AG10803 (cell line): ENCODE results near the gene LY6G6D.

Experiments used
- DNase-seq: peaks from one replicate; pipeline ENCODE4 v3.0.0; 2010; ENCODE audit warnings: low read depth
- H3K4me3 ChIP-seq: 2 replicates; pipeline ENCODE4 v1.5.1; 2011; ENCODE audit warnings: mild to moderate bottlenecking, low read length, control low read depth
- TF ChIP-seq, protein P1 (sequence below): conservative IDR thresholded peaks from 2 replicates; pipeline ENCODE4 v1.5.1; 2011; ENCODE audit warnings: mild to moderate bottlenecking, low read length, control low read depth, inconsistent platforms

The LY6G6D gene

DNA sequence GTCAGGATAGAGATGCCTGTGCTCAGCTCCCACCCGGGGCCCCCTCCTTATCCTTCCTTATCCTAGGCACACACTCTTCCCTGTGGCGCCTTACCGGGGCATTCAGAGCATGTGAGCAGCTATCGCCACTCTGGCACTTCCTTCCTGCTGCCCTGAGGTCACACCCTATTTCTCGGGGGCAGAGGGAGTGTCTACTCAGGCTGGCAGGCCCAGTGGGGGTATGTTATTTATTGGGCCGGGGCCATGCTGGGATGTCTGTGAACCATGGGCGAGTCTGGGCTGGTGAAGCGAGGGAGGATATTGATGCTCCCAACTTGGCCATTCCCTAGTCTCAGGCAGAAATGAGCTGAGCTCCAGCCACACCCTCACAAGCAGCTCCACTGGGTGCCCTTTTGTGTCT is 3.9 kb upstream of the LY6G6D start:
- TF ChIP-seq, protein P1, sequence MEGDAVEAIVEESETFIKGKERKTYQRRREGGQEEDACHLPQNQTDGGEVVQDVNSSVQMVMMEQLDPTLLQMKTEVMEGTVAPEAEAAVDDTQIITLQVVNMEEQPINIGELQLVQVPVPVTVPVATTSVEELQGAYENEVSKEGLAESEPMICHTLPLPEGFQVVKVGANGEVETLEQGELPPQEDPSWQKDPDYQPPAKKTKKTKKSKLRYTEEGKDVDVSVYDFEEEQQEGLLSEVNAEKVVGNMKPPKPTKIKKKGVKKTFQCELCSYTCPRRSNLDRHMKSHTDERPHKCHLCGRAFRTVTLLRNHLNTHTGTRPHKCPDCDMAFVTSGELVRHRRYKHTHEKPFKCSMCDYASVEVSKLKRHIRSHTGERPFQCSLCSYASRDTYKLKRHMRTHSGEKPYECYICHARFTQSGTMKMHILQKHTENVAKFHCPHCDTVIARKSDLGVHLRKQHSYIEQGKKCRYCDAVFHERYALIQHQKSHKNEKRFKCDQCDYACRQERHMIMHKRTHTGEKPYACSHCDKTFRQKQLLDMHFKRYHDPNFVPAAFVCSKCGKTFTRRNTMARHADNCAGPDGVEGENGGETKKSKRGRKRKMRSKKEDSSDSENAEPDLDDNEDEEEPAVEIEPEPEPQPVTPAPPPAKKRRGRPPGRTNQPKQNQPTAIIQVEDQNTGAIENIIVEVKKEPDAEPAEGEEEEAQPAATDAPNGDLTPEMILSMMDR = no peak
- no peak overlapping the region for H3K4me3 ChIP-seq
- DNase-seq = no peak

DNA sequence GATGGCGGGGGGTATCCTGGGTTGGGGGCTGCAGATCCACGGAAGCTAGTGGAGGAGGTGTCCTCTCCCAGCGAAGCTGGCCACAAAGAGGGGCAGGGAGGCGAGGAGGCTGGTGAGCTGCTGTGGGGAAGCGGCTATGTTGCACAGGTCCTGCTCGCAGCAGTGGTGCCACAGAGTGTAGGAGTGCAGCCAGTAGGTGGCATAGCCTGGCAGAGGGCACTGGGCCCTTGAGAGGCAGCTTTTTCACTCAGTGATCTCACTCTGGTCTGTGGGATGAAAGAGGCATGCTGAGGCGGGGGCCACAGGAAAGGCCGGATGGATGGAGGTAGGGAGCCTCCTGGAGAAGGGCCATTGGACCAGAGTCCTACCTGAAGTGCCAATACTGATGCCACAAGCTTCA is 2.9 kb upstream of the LY6G6D start:
- TF ChIP-seq, protein P1 = 0 out of 2 replicates have a peak, but pooled peaks have one; percentile 4
- no peak overlapping the region for H3K4me3 ChIP-seq
- DNase-seq = no peak

DNA sequence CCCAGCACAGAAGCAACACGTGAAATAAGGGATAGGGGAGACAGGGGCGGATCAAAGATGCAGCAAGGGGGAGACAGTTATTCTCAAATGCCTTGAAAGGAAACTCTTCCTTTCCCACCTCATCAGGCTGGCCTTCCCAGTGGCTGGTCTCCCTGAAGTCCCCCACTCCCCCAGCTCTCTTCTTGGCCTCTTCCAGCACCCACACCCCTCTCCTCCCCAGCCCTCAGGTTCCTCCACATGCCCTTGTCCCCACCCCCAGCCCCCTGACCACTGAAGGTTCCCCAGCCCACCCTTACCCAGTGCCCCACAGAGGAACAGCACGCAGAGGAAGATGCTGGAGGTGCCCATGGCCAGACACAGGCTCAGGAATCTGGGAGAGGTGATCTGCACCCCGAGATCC is 1.7 kb upstream of the LY6G6D start:
- DNase-seq = no peak
- TF ChIP-seq, protein P1 = no peak
- H3K4me3 ChIP-seq = no peak overlapping the region

DNA sequence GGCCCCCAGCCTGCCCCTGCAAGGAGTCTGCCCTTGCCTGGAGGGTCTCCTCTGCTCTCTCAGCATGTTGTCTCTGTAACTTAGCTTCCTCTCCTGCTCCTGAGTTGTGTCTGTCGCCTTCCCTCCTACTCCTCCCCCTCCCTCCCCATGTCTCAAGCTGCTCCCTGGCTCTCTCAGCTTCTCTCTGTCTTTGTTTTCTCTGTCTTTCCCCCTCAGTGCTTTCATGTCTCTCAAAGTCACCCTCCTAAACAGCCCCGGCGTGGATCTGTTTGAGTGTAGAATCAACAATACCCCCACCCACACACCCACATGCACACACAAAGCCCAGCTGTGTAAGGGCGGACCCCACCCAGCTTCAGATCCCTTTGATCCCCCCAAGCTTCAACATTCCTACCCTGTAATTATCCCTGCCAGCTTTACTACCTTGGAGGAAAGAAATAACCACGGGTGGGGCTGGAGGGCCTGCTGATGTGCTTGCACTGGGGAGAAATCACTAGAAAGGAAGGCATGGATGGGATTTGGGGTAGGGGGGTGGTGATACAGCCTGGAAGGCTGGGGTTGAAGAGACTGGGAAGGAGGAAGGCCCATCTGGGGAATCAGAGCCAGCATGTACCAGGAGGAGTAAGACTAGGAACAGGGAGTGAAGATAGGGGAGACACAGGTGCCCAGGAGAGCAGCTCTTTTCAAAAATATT is 1.0 kb upstream of the LY6G6D start:
- H3K4me3 ChIP-seq = no peak overlapping the region
- DNase-seq = no peak
- TF ChIP-seq, protein P1 = no peak

DNA sequence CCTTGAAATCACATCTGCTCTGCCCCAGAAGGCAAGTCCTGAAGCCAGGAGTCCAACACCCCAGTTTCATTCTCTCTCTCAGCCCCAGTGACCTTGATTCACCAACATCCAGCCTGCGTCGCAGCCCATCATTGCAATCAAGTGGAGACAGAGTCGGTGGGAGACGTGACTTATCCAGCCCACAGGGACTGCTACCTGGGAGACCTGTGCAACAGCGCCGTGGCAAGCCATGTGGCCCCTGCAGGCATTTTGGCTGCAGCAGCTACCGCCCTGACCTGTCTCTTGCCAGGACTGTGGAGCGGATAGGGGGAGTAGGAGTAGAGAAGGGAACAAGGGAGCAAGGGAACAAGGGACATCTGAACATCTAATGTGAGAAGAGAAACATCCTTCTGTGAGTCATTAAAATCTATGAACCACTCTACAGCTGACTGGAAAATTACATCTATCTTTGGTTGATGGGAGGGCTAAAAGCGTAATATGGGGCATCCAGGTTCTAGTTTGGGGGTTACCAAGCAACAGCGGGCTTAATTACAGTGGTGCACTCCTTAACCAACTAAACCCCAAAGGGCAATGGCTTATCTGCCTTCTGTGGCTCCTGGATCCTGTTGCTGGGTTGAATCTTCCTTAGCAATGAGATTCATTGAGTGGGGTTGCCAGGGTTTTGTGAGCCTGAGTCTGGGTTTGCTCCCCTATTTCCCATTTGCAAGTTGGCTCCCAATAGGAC is 2.5 kb downstream of the LY6G6D start:
- DNase-seq = no peak

DNA sequence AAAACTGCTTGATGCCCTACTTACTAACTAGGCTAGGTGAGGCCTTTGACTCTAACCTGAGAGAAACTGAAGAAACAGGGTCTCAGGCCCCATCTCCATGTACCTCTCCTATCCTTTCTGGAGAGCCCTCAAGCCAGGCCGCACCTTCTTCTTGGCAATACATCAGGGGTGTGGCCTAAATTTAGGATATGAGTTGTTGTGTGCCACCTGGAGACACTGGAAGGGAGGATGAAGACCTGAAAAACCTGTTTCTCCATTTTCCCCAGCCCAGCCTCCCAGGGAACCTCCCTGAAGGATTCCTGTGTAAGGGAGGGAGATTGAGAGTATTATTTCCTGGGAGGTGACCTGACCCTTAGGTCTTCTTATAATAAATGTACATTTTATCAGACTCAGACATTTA is 3.1 kb downstream of the LY6G6D start:
- TF ChIP-seq, protein P1 = no peak
- DNase-seq = no peak
- no peak overlapping the region for H3K4me3 ChIP-seq

More for the DNA sequence above, 2.5 kb downstream of the LY6G6D start:
- TF ChIP-seq, protein P1 = no peak
- H3K4me3 ChIP-seq = no peak overlapping the region

DNA sequence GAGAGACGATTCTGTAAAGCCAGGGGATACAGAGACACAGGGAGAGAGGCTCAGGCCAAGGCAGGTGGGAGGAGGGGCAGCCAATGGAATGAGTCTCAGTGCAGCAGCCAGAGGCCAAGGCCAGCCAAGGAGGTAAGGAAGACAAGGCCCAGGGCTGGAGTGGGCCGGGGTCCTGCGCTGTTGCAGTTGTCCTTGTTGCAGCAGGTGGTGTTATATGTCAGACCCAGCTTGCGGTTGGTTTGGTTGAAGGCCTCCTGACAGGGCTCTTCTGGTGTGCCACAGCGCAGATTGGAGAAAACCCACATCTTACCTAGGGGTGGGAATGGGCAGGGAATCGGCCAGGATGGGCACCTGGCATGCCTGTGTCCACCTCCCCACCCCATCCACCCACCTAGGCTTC is 3.9 kb downstream of the LY6G6D start:
- no peak overlapping the region for H3K4me3 ChIP-seq
- DNase-seq = no peak
- TF ChIP-seq, protein P1 = no peak
